ENCODE results near the gene CMSS1. TPM values are rescaled to one million over a fixed set of nuclear protein-coding genes. Genes with fewer than 3 reads are reported as not detected.
"Not testable (repeated sequence)": the region's sequence is repeated elsewhere in the genome, so short reads cannot be mapped to it uniquely, and the experiment has no call there.

Gene CMSS1
- total RNA-seq, 1 donor from 2014 or later = 56.3 TPM

DNA sequence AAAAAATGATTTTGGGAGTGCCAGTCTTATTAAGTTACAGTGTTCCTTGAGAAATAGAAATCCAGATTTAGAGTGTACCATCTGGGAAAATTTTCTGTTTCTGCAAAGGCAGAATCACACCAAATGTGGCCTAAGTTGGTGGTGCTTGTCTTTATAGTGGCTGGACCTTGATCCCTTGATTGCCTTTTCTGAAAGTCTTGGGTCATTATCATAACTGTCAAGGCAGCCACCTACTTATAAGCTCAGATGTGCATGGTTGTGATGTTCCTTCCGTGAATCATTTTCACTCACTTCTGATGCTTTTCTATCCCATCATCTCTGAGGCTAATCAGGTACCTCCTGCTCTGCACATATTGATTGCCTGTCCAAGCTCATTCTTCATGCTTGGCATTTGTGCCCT lies 20.1 kb downstream of the CMSS1 start:
- no peaks in the 10 kb centered on the region for H3K4me1 Mint-ChIP-seq
- H3K9me3 Mint-ChIP-seq = no peaks in the 10 kb centered on the region
- Histone ChIP-seq H3K4me1 (peaks cover 9% of the 10 kb centered on the region), H3K9ac (no peak overlapping the region), H2AFZ (replicated peaks) (no peak overlapping the region), H3K79me2 (ENCODE audit: low read depth) (peaks cover 27% of the 10 kb centered on the region), H3K4me2 (no peak overlapping the region), H4K20me1 (ENCODE audit: low read depth) (peaks cover 8% of the 10 kb centered on the region), H3K27ac (no peak overlapping the region), H3K36me3 (no peaks in the 10 kb centered on the region), H3F3A (ENCODE audit: low read depth) (no peaks in the 10 kb centered on the region), H3K9me3 (ENCODE audit: low read depth) (no peaks in the 10 kb centered on the region), H3K27me3 (no peaks in the 10 kb centered on the region), H3K4me3 (no peak overlapping the region)
- DNase-seq (ENCODE audit: low spot score) = no peak
- TF ChIP-seq, protein P1, sequence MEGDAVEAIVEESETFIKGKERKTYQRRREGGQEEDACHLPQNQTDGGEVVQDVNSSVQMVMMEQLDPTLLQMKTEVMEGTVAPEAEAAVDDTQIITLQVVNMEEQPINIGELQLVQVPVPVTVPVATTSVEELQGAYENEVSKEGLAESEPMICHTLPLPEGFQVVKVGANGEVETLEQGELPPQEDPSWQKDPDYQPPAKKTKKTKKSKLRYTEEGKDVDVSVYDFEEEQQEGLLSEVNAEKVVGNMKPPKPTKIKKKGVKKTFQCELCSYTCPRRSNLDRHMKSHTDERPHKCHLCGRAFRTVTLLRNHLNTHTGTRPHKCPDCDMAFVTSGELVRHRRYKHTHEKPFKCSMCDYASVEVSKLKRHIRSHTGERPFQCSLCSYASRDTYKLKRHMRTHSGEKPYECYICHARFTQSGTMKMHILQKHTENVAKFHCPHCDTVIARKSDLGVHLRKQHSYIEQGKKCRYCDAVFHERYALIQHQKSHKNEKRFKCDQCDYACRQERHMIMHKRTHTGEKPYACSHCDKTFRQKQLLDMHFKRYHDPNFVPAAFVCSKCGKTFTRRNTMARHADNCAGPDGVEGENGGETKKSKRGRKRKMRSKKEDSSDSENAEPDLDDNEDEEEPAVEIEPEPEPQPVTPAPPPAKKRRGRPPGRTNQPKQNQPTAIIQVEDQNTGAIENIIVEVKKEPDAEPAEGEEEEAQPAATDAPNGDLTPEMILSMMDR (IDR thresholded peaks at IDR 0.05) = no peak
- TF ChIP-seq EZH2 (IDR thresholded peaks at IDR 0.05) (no peak), EZH2phosphoT487 (IDR thresholded peaks at IDR 0.05) (no peak)
- H3K36me3 Mint-ChIP-seq = no peaks in the 10 kb centered on the region
- H3K27ac Mint-ChIP-seq = no peak overlapping the region
- H3K27me3 Mint-ChIP-seq (ENCODE audit: insufficient read depth, low read depth) = no peaks in the 10 kb centered on the region
- no peak overlapping the region for H3K4me3 Mint-ChIP-seq

DNA sequence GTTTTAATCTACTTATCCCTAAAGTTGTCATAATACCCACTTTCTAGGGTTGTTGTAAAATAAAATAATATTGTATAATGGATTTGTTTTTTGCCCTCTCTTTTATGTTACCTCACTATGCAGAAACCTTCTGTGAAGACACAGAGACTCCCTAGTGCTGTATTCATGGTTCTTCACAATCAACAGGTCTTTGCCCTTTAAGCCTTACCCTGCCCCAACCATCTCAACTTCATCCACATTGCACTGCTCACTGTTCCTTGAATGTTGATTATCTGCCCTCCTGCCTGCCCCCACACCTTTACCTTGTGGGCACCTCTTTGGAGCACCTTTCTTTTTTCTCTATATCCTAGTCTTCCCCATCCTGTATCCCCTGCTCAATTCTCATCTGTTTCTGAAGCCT lies 21.1 kb downstream of the CMSS1 start:
- Histone ChIP-seq H3K9me3 (ENCODE audit: low read depth) (no peaks in the 10 kb centered on the region), H3K79me2 (ENCODE audit: low read depth) (peaks cover 18% of the 10 kb centered on the region), H3K36me3 (no peaks in the 10 kb centered on the region), H3F3A (ENCODE audit: low read depth) (no peaks in the 10 kb centered on the region), H2AFZ (replicated peaks) (no peak overlapping the region), H3K27me3 (no peaks in the 10 kb centered on the region), H3K9ac (no peak overlapping the region), H3K27ac (no peak overlapping the region), H4K20me1 (ENCODE audit: low read depth) (peaks cover 12% of the 10 kb centered on the region), H3K4me1 (peaks cover 9% of the 10 kb centered on the region), H3K4me2 (no peak overlapping the region), H3K4me3 (no peak overlapping the region)
- Mint-ChIP-seq H3K36me3 (no peaks in the 10 kb centered on the region), H3K9me3 (no peaks in the 10 kb centered on the region), H3K4me3 (no peak overlapping the region), H3K27ac (no peak overlapping the region), H3K27me3 (ENCODE audit: insufficient read depth, low read depth) (no peaks in the 10 kb centered on the region), H3K4me1 (no peaks in the 10 kb centered on the region)
- TF ChIP-seq, protein P1 (IDR thresholded peaks at IDR 0.05) = no peak
- TF ChIP-seq EZH2 (IDR thresholded peaks at IDR 0.05) = no peak
- no peak for TF ChIP-seq EZH2phosphoT487 (IDR thresholded peaks at IDR 0.05)
- no peak for DNase-seq (ENCODE audit: low spot score)

DNA sequence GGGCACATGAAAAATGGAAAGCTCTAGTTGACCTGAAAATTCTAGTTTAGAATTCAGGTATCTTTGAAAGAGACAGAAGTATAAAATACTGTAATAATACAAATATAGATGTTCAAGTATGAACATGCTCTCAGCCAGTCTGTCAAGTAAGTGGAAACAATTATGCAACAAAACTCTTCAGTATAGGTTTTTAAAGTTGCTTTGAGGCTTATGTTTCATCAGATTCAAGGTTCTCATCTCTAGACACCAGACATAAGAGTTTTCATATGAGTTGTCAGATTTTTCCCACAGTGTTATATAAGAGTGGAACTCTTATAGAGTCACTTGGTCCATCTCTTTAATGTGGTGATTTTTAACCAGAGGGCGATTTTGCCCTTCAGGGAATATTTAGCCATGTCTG lies 22.0 kb downstream of the CMSS1 start:
- H3K36me3 ChIP-seq = no peaks in the 10 kb centered on the region
- H3F3A ChIP-seq (ENCODE audit: low read depth) = no peaks in the 10 kb centered on the region
- H4K20me1 ChIP-seq (ENCODE audit: low read depth) = peaks cover 12% of the 10 kb centered on the region
- peaks cover 16% of the 10 kb centered on the region for H3K79me2 ChIP-seq (ENCODE audit: low read depth)
- H3K9ac ChIP-seq = no peak overlapping the region
- no peak overlapping the region for H3K27ac ChIP-seq
- H3K9me3 Mint-ChIP-seq = no peaks in the 10 kb centered on the region
- no peak for DNase-seq (ENCODE audit: low spot score)
- H3K4me2 ChIP-seq = no peak overlapping the region
- TF ChIP-seq EZH2 (IDR thresholded peaks at IDR 0.05) (no peak), EZH2phosphoT487 (IDR thresholded peaks at IDR 0.05) (no peak)
- TF ChIP-seq, protein P1 (IDR thresholded peaks at IDR 0.05) = no peak
- H3K27me3 Mint-ChIP-seq (ENCODE audit: insufficient read depth, low read depth) = no peaks in the 10 kb centered on the region
- H3K36me3 Mint-ChIP-seq = no peaks in the 10 kb centered on the region
- H3K4me3 Mint-ChIP-seq = no peak overlapping the region
- no peak overlapping the region for H3K4me3 ChIP-seq
- no peaks in the 10 kb centered on the region for H3K9me3 ChIP-seq (ENCODE audit: low read depth)
- no peaks in the 10 kb centered on the region for H3K4me1 Mint-ChIP-seq
- no peak overlapping the region for H2AFZ ChIP-seq (replicated peaks)
- peaks cover 9% of the 10 kb centered on the region for H3K4me1 ChIP-seq
- H3K27ac Mint-ChIP-seq = no peak overlapping the region
- H3K27me3 ChIP-seq = no peaks in the 10 kb centered on the region

DNA sequence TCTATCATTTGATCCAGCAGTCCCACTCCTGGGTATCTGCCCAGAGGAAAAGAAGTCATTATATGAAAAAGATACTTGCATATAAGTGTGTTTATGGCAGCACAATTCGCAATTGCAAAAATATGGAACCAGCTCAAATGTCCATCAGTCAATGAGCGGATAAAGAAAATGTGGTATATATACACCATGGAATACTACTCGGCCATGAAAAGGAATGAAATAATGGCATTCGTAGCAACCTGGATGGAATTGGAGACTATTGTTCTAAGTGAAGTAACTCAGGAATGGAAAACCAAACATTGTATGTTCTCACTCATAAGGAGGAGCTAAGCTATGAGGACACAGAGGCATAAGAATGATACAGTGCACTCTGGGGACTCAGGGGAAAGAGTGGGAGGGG lies 24.3 kb downstream of the CMSS1 start:
- not testable (repeated sequence) for H2AFZ ChIP-seq (replicated peaks); H3K4me1 ChIP-seq; H3F3A ChIP-seq (ENCODE audit: low read depth); H3K36me3 Mint-ChIP-seq; H3K9me3 ChIP-seq (ENCODE audit: low read depth); H3K27ac Mint-ChIP-seq; H3K4me3 Mint-ChIP-seq; H3K9ac ChIP-seq; H3K27me3 ChIP-seq; H3K9me3 Mint-ChIP-seq; H3K36me3 ChIP-seq; H3K27ac ChIP-seq; H3K4me3 ChIP-seq; H3K4me1 Mint-ChIP-seq; DNase-seq (ENCODE audit: low spot score); H3K4me2 ChIP-seq; H3K27me3 Mint-ChIP-seq (ENCODE audit: insufficient read depth, low read depth)
- H3K79me2 ChIP-seq (ENCODE audit: low read depth) = peaks cover 17% of the 10 kb centered on the region
- peaks cover 12% of the 10 kb centered on the region for H4K20me1 ChIP-seq (ENCODE audit: low read depth)

All from neural progenitor cell (in vitro differentiated cells).